H1 (cell line): ENCODE measurements around the gene UVRAG. TPM values are rescaled to one million over a fixed set of nuclear protein-coding genes. Genes with fewer than 3 reads are reported as not detected.

Source experiments
- CTCF ChIA-PET: fragments of 300-600 bp; sonication (Branson Sonifier 250); formaldehyde crosslinking; loops from one replicate; lab custom pipeline; 2021; ENCODE audit not compliant: partially characterized antibody; lab: Charles Lee
- POLR2A ChIA-PET: fragments of 300-600 bp; sonication (Branson Sonifier 250); formaldehyde crosslinking; loops from one replicate; lab custom pipeline; 2021; ENCODE audit warnings: inconsistent platforms; ENCODE audit not compliant: partially characterized antibody; lab: Charles Lee
- DNase-seq, 2 experiments: peaks; one replicate each; pipeline versions ENCODE4 v3.0.0 to v3.0.0-alpha.2; 2010 to 2022; ENCODE audit warnings: low spot score in 2 of 2, low read depth in 1 of 2, mixed read lengths in 1 of 2
- FAIRE-seq: peaks from 2 replicates; lab custom pipeline; 2011; peaks lifted over from hg19 to GRCh38; lab: Jason Lieb, UNC
- H2AFZ ChIP-seq: 2 replicates; pipeline ENCODE4 v1.8.1; 2012; ENCODE audit warnings: low read length, inconsistent platforms
- H2AK5ac ChIP-seq: 2 replicates; pipeline ENCODE4 v1.6.1; 2013; ENCODE audit warnings: low read depth, low read length
- H2BK120ac ChIP-seq: replicated peaks from 2 replicates; pipeline ENCODE3; 2013; ENCODE audit warnings: low read depth, low read length, inconsistent platforms
- H2BK12ac ChIP-seq: 2 replicates; pipeline ENCODE4 v1.6.1; 2013; ENCODE audit warnings: low read depth, low read length
- H2BK15ac ChIP-seq: 2 replicates; pipeline ENCODE4 v1.6.1; 2013; ENCODE audit warnings: low read length
- H2BK20ac ChIP-seq: 2 replicates; pipeline ENCODE4 v1.6.1; 2013; ENCODE audit warnings: low read length
- H2BK5ac ChIP-seq: 2 replicates; pipeline ENCODE4 v1.6.1; 2013; ENCODE audit warnings: low read depth, low read length
- H3K14ac ChIP-seq: 2 replicates; pipeline ENCODE4 v1.6.1; 2013; ENCODE audit warnings: inconsistent platforms; ENCODE audit not compliant: insufficient read length
- H3K18ac ChIP-seq: 2 replicates; pipeline ENCODE4 v1.6.1; 2013; ENCODE audit warnings: low read length; ENCODE audit errors: extremely low read depth
- H3K23ac ChIP-seq: 2 replicates; pipeline ENCODE4 v1.6.1; 2013; ENCODE audit warnings: inconsistent platforms; ENCODE audit not compliant: insufficient read length
- H3K23me2 ChIP-seq: 2 replicates; pipeline ENCODE4 v1.6.1; 2013; ENCODE audit warnings: low read depth, low read length
- H3K27ac ChIP-seq: 2 replicates; pipeline ENCODE4 v1.6.1; 2011; ENCODE audit warnings: low read depth, low read length, inconsistent platforms
- H3K27me3 ChIP-seq, 4 experiments: replicated peaks in 1 of 4; 1 replicate in 1 of 4; 2 replicates in 3 of 4; pipeline versions ENCODE4 v1.6.1 to v1.8.1; 2011 to 2013; ENCODE audit warnings: low read length in 3 of 4, mild to moderate bottlenecking in 3 of 4, inconsistent platforms in 2 of 4, mixed read lengths in 2 of 4, moderate library complexity in 1 of 4; ENCODE audit not compliant: control insufficient read depth in 3 of 4, insufficient read depth in 3 of 4; ENCODE audit errors: extremely low read depth in 1 of 4
- H3K36me3 ChIP-seq, 4 experiments: 2 replicates each; pipeline versions ENCODE4 v1.6.1 to v1.8.1; 2011 to 2013; ENCODE audit warnings: mild to moderate bottlenecking in 4 of 4, low read length in 3 of 4, moderate library complexity in 2 of 4, control low read depth in 1 of 4, inconsistent platforms in 1 of 4; ENCODE audit not compliant: insufficient read depth in 4 of 4, control insufficient read depth in 2 of 4
- H3K4ac ChIP-seq: replicated peaks from 2 replicates; pipeline ENCODE3; 2013; ENCODE audit warnings: low read length, low read depth, mixed read lengths, inconsistent platforms; ENCODE audit not compliant: insufficient read length
- H3K4me1 ChIP-seq, 4 experiments: replicated peaks in 1 of 4; 1 replicate in 1 of 4; 2 replicates in 3 of 4; pipeline versions ENCODE4 v1.6.1 to v1.8.1; 2011 to 2013; ENCODE audit warnings: low read length in 3 of 4, inconsistent platforms in 2 of 4, mixed read lengths in 1 of 4; ENCODE audit not compliant: insufficient read depth in 4 of 4, control insufficient read depth in 3 of 4
- H3K4me2 ChIP-seq, 2 experiments: 2 replicates each; pipeline versions ENCODE4 v1.6.1 to v1.8.1; 2011 to 2013; ENCODE audit warnings: low read depth in 2 of 2, low read length in 2 of 2, control low read depth in 1 of 2, inconsistent platforms in 1 of 2, mild to moderate bottlenecking in 1 of 2; ENCODE audit not compliant: insufficient read depth in 1 of 2
- H3K4me3 ChIP-seq, 4 experiments: fragments of 200-600, 300-600 bp in 1 of 4; sonication (generic), shearing (Covaris generic), sonication (Bioruptor Twin) in 1 of 4; 2 replicates each; pipeline versions ENCODE4 v1.5.1 to v1.8.1; 2011 to 2016; ENCODE audit warnings: low read length in 4 of 4, low read depth in 3 of 4, control low read depth in 2 of 4, inconsistent platforms in 2 of 4, mild to moderate bottlenecking in 2 of 4, mixed read lengths in 1 of 4, moderate library complexity in 1 of 4; ENCODE audit not compliant: insufficient read depth in 2 of 4; ENCODE audit errors: extremely low read depth in 1 of 4
- H3K56ac ChIP-seq: replicated peaks from 2 replicates; pipeline ENCODE3; 2013; ENCODE audit warnings: low read depth, mild to moderate bottlenecking, mixed read lengths, low read length, inconsistent platforms; ENCODE audit not compliant: insufficient read length
- H3K79me1 ChIP-seq: 2 replicates; pipeline ENCODE4 v1.6.1; 2013; ENCODE audit warnings: low read depth, low read length, control low read depth
- H3K79me2 ChIP-seq, 2 experiments: 2 replicates each; pipeline versions ENCODE4 v1.6.1 to v1.8.1; 2012 to 2013; ENCODE audit warnings: low read length in 2 of 2, mild to moderate bottlenecking in 2 of 2, inconsistent platforms in 1 of 2; ENCODE audit not compliant: insufficient read depth in 2 of 2, control insufficient read depth in 1 of 2
- H3K9ac ChIP-seq, 4 experiments: replicated peaks in 1 of 4; 1 replicate in 1 of 4; 2 replicates in 3 of 4; pipeline versions ENCODE4 v1.6.1 to v1.8.1; 2011 to 2013; ENCODE audit warnings: low read depth in 3 of 4, low read length in 3 of 4, control low read depth in 2 of 4, mild to moderate bottlenecking in 2 of 4, moderate library complexity in 2 of 4, inconsistent platforms in 1 of 4; ENCODE audit errors: extremely low read depth in 1 of 4
- H3K9me3 ChIP-seq, 2 experiments: 2 replicates each; pipeline versions ENCODE4 v1.6.1 to v1.8.1; 2012 to 2013; ENCODE audit warnings: mild to moderate bottlenecking in 2 of 2, moderate library complexity in 2 of 2, control low read depth in 1 of 2, inconsistent platforms in 1 of 2, low read depth in 1 of 2, low read length in 1 of 2, mixed read lengths in 1 of 2; ENCODE audit not compliant: insufficient read depth in 2 of 2
- H4K20me1 ChIP-seq, 2 experiments: replicated peaks in 1 of 2; 2 replicates each; pipeline versions ENCODE3 to v1.8.1; 2011 to 2013; ENCODE audit warnings: inconsistent platforms in 2 of 2, low read length in 2 of 2, mild to moderate bottlenecking in 1 of 2; ENCODE audit not compliant: insufficient read depth in 2 of 2, control insufficient read depth in 1 of 2
- H4K5ac ChIP-seq: 2 replicates; pipeline ENCODE4 v1.6.1; 2013; ENCODE audit warnings: low read length, low read depth, mixed read lengths, inconsistent platforms; ENCODE audit not compliant: insufficient read length
- H4K8ac ChIP-seq: 2 replicates; pipeline ENCODE4 v1.8.0; 2013; ENCODE audit warnings: mild to moderate bottlenecking, moderate library complexity, low read length, inconsistent platforms; ENCODE audit not compliant: insufficient read depth; ENCODE audit errors: extremely low read depth
- H4K91ac ChIP-seq: replicated peaks from 2 replicates; pipeline ENCODE3; 2013; ENCODE audit warnings: low read length, mixed read lengths, inconsistent platforms; ENCODE audit not compliant: insufficient read length
- CBX5 ChIP-seq: fragments of 300-800, 300-1000 bp; sonication (generic); IDR thresholded peaks from 2 replicates; pipeline ENCODE4 v1.7.1; 2016; ENCODE audit warnings: antibody characterized with exemption, low read length, low read depth
- CHD2 ChIP-seq: IDR thresholded peaks from 2 replicates; pipeline ENCODE4 v1.6.1; 2012; ENCODE audit warnings: low read length, improper control_type of control experiment
- NRF1 ChIP-seq: IDR thresholded peaks from 2 replicates; pipeline ENCODE4 v1.6.1; 2011; ENCODE audit warnings: mild to moderate bottlenecking, low read depth, low read length, improper control_type of control experiment
- RNF2 ChIP-seq: fragments of 200-900, 300-1000 bp; sonication (generic); IDR thresholded peaks from 2 replicates; pipeline ENCODE4 v1.7.1; 2016; ENCODE audit warnings: borderline replicate concordance, low read depth, mild to moderate bottlenecking, antibody characterized with exemption, low read length; ENCODE audit not compliant: poor library complexity, severe bottlenecking; ENCODE audit errors: missing control alignments
- SIRT6 ChIP-seq: IDR thresholded peaks from one replicate; pipeline ENCODE4 v1.7.1; 2012; ENCODE audit warnings: low read length, inconsistent platforms
- WGBS, 2 experiments: shearing (Covaris generic) in 1 of 2; methylation state at CpG; one replicate each; pipeline versions ENCODE4 v1.1.6 to v1.1.7; 2013 to 2015; ENCODE audit warnings: low lambda C conversion rate in 2 of 2, mixed read lengths in 2 of 2, inconsistent platforms in 1 of 2, low coverage in 1 of 2, missing lambda C conversion rate in 1 of 2; ENCODE audit not compliant: insufficient replicate concordance in 2 of 2, insufficient coverage in 1 of 2, insufficient read length in 1 of 2; ENCODE audit errors: extremely low coverage in 1 of 2, missing lambda C conversion rate in 1 of 2; 5-methylcytosine and 5-hydroxymethylcytosine counted together
- polyA plus RNA-seq, 7 experiments: library from polyadenylated mRNA; depleted of rRNA in 3 of 7; stranded (reverse) in 5 of 7; unstranded in 2 of 7; fragments of >200 nt in 5 of 7; fragments of 200-250 nt in 2 of 7; gene quantifications; 1 replicate in 5 of 7; 2 replicates in 1 of 7; 4 replicates in 1 of 7; pipeline versions ENCODE4 v1.2.1 to v1.2.3, GENCODE V29; 2011 to 2013; ENCODE audit warnings: missing spikeins in 2 of 7, mixed read lengths in 2 of 7
- total RNA-seq: library from RNA; stranded (reverse); fragmentation: NEBNext Ultra II Directional; extraction: Animal tissue kit (Norgen Biotek cat#: 25700); gene quantifications from 2 replicates; pipeline ENCODE4 v1.2.1, GENCODE V29; 2021

The UVRAG gene
- total and polyA plus RNA-seq, 2 of the 8 experiments (the other 6 are each of a cell fraction or from before 2014, with no cell fraction given), result 5.5 to 14.7 TPM

DNA sequence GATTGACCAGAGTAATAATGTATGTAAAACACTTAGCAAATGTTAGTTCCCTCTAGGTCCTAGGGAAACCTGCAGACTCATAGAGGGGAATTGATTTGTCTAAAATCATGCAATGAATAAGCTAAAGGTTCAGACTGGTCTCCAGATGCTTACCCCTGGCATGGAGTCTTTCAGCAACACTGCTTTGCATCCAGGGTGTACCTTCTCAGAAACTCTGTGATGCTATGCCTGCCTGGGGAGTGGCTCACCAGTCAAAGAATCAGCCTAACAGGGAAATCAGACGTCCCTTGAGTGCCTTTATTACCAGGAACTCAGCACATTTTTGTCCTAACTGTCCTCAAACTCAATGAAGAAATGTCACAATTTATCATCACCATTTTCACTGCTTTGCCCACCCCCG is 5.9 kb upstream of the UVRAG start:
- H3K27ac ChIP-seq, result no peak overlapping the region
- H3K36me3 ChIP-seq, result no peaks in the 10 kb centered on the region
- no peak overlapping the region for H3K4me3 ChIP-seq
- DNase-seq (no peak), FAIRE-seq (no peak)
- H2BK120ac ChIP-seq, result no peak overlapping the region
- H3K4me1 ChIP-seq, result peaks cover 2 to 11% (median 5%) of the 10 kb centered on the region in 4 experiments; a peak in 5 of 7 replicates
- H3K23me2 ChIP-seq, result no peaks in the 10 kb centered on the region
- no peak overlapping the region for H3K14ac ChIP-seq
- H4K91ac ChIP-seq, result no peak overlapping the region
- H2BK15ac ChIP-seq, result no peak overlapping the region
- no peak overlapping the region for H3K4ac ChIP-seq
- POLR2A ChIA-PET, result no interaction called here
- CTCF ChIA-PET, result no interaction called here
- H2AFZ ChIP-seq, result no peak overlapping the region
- no peaks in the 10 kb centered on the region for H3K27me3 ChIP-seq
- H3K4me2 ChIP-seq, result no peak overlapping the region
- H3K79me2 ChIP-seq, result no peaks in the 10 kb centered on the region
- H3K9me3 ChIP-seq, result no peaks in the 10 kb centered on the region
- H4K8ac ChIP-seq, result no peak overlapping the region
- no peak overlapping the region for H2BK12ac ChIP-seq
- H3K23ac ChIP-seq, result no peak overlapping the region
- no peak overlapping the region for H2BK20ac ChIP-seq
- no peak overlapping the region for H3K9ac ChIP-seq
- no peak overlapping the region for H3K56ac ChIP-seq
- 81% methylated on average over 2 of the region's 2 CpGs; no CpG with 5 or more reads in 1 of the 2 experiments for WGBS, 2 experiments
- H2AK5ac ChIP-seq, result no peak overlapping the region
- no peak overlapping the region for H4K5ac ChIP-seq
- no peak overlapping the region for H2BK5ac ChIP-seq
- no peaks in the 10 kb centered on the region for H4K20me1 ChIP-seq
- H3K18ac ChIP-seq, result no peak overlapping the region
- no peaks in the 10 kb centered on the region for H3K79me1 ChIP-seq
- TF ChIP-seq NRF1 (no peak), CHD2 (no peak), CBX5 (no peak), SIRT6 (no peak), RNF2 (no peak)
